AG10803 (cell line): ENCODE data around the gene OR51I2.

Experiments used
- DNase-seq: peaks from one replicate; pipeline ENCODE4 v3.0.0; 2010; ENCODE audit warnings: low read depth
- H3K4me3 ChIP-seq: 2 replicates; pipeline ENCODE4 v1.5.1; 2011; ENCODE audit warnings: mild to moderate bottlenecking, low read length, control low read depth
- TF ChIP-seq, protein P1 (sequence below): conservative IDR thresholded peaks from 2 replicates; pipeline ENCODE4 v1.5.1; 2011; ENCODE audit warnings: mild to moderate bottlenecking, low read length, control low read depth, inconsistent platforms

OR51I2 gene, protein sequence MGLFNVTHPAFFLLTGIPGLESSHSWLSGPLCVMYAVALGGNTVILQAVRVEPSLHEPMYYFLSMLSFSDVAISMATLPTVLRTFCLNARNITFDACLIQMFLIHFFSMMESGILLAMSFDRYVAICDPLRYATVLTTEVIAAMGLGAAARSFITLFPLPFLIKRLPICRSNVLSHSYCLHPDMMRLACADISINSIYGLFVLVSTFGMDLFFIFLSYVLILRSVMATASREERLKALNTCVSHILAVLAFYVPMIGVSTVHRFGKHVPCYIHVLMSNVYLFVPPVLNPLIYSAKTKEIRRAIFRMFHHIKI

GRCh38 chr11:5449023-5449422 is at the start of gene OR51I2:
Gene OR51I2, plus strand, starts transcription at chr11:5449323. Its CDS starts 4,166 bp downstream, at chr11:5453489.
- no peak within 1 kb of the TSS for H3K4me3 ChIP-seq
- TF ChIP-seq, protein P1, sequence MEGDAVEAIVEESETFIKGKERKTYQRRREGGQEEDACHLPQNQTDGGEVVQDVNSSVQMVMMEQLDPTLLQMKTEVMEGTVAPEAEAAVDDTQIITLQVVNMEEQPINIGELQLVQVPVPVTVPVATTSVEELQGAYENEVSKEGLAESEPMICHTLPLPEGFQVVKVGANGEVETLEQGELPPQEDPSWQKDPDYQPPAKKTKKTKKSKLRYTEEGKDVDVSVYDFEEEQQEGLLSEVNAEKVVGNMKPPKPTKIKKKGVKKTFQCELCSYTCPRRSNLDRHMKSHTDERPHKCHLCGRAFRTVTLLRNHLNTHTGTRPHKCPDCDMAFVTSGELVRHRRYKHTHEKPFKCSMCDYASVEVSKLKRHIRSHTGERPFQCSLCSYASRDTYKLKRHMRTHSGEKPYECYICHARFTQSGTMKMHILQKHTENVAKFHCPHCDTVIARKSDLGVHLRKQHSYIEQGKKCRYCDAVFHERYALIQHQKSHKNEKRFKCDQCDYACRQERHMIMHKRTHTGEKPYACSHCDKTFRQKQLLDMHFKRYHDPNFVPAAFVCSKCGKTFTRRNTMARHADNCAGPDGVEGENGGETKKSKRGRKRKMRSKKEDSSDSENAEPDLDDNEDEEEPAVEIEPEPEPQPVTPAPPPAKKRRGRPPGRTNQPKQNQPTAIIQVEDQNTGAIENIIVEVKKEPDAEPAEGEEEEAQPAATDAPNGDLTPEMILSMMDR: no peak
- no peak for DNase-seq

GRCh38 chr11:5405173-5405572 is 44.0 kb upstream of the OR51I2 start:
- no peak for DNase-seq
- TF ChIP-seq, protein P1: no peak
- no peak overlapping the region for H3K4me3 ChIP-seq

GRCh38 chr11:5420993-5421392 is 28.1 kb upstream of the OR51I2 start:
- no peak for DNase-seq
- TF ChIP-seq, protein P1: no peak
- H3K4me3 ChIP-seq: no peak overlapping the region

- no peak for DNase-seq
- no peak within 1 kb of the TSS for H3K4me3 ChIP-seq
These were observed 27.3 kb upstream of the OR51I2 start, which contains the start of gene OR51Q1 for GRCh38 chr11:5421811-5422210. Gene OR51Q1, plus strand, starts transcription at chr11:5422111. Its CDS starts 90 bp downstream, at chr11:5422201.

GRCh38 chr11:5423131-5423530 is 26.0 kb upstream of the OR51I2 start:
- DNase-seq: no peak
- H3K4me3 ChIP-seq: no peak overlapping the region
- TF ChIP-seq, protein P1: no peak

More at GRCh38 chr11:5421811-5422210, 27.3 kb upstream of the OR51I2 start, which contains the start of gene OR51Q1:
- TF ChIP-seq, protein P1: no peak

DNA sequence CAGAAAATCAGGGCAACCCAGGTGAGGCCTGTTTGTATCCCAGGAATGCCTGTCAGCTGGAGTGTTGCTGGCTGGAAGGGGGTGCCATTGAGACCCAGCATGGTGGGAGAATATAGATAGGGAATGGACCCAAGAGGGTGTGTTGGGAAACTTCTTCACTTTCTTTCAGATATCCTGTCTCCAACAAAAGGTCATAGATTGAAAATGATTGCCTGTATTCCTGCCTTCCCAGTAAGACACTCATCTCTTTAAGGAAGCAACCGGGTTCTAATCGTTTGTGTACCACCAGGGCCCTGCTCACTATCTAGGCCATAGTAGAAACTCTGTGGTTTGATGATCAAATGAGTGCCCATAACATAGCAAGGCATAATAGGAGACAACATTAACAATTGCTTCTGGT is 7.7 kb upstream of the OR51I2 start, which contains the start of gene OR51I1:
OR51I1 (minus strand) TSS at position 101 of the 400 bp plus-strand sequence; CDS start at position 101, 0 bp downstream.
- TF ChIP-seq, protein P1: no peak
- DNase-seq: no peak
- no peak within 1 kb of the TSS for H3K4me3 ChIP-seq

DNA sequence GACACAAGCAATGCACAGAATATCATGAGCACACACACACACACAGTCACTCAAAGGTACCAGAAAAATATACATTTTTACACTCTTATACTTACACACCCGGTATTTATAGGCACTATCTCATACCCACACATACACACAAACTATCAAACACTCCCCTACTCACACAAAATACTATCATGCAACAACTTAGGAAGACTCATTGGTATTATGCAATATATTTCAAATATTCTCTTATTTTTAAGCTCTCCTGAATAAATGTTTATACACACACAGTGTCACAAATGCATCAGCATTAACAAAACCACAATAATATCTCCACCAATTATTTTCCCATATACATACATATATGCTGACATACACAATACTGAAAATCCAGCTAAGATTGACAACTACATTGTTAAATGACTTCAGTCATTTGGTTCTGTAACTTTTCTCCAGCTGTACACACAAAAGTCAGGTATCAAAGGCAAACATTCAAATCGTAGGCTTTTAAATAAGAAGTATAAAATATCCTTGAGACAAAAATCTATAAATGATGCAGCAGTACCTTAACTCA is 5.2 kb upstream of the OR51I2 start:
- DNase-seq: no peak
- TF ChIP-seq, protein P1: no peak
- H3K4me3 ChIP-seq: no peak overlapping the region
